Brain microvascular endothelial cell (primary cell): ENCODE measurements around the gene MTA3.

ENCODE experiments used
- DNase-seq: peaks from one replicate; pipeline ENCODE4 v3.0.0-alpha.2; 2020
- H3K27ac ChIP-seq: fragments of 250-450 bp; sonication (Bioruptor Pico); 2 replicates; pipeline ENCODE4 v1.5.1; 2020; ENCODE audit warnings: mild to moderate bottlenecking, moderate library complexity
- H3K27me3 ChIP-seq: fragments of 250-450 bp; sonication (Bioruptor Pico); replicated peaks from 2 replicates; pipeline ENCODE4 v1.5.1; 2020; ENCODE audit warnings: mild to moderate bottlenecking
- H3K36me3 ChIP-seq: fragments of 250-450 bp; sonication (Bioruptor Pico); replicated peaks from 2 replicates; pipeline ENCODE4 v1.5.1; 2020; ENCODE audit warnings: mild to moderate bottlenecking
- H3K4me3 ChIP-seq: 2 replicates; pipeline ENCODE4 v1.5.1; 2011; ENCODE audit warnings: low read depth, mild to moderate bottlenecking, control low read depth, low read length, moderate library complexity
- in situ Hi-C: cut with HindIII; loops from 2 replicates; pipeline ENCODE4 v1.10.0; 2017; ENCODE audit warnings: low sequenced_read_pairs, low pct_ligation_motif_present
- TF ChIP-seq, protein P1 (sequence below): IDR thresholded peaks from 2 replicates; pipeline ENCODE4 v1.5.1; 2011; ENCODE audit warnings: low read depth, mild to moderate bottlenecking, moderate library complexity, low read length, control low read depth, inconsistent platforms; ENCODE audit errors: missing control alignments

The MTA3 gene

DNA sequence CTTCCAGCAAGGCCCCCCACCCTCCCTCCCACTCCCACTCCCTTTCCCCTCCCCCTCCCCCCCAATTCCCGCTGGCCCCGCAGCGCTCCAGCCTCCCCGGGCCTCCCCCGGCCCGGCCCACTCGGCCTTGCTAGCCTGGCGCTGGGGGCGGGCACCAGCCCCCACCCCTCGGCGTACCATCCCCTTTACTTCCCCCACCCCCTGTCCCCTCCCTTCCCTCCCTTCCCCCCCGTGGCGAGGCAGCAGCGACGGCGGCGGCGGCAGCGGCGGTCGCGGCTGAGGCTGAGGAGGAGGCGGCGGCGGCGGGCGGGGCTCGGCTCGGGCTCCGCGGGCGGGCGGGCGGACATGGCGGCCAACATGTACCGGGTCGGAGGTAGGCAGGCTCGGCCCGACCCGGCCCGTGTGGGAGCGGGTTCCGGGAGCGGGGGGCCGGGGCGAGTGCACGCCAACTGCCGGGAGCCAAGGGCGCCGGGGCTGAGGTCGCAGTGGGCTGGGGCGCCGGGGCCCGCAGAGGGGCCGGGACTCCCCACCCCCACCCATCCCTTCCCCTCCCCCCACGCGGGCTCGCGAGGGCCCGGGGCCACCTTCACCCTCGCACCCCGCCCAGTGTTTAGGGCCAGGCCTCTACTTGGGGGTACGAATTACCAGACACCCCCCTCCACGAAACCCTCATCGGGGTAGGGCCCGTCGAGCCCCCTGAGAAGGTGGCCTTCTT lies at the start of gene MTA3:
Gene MTA3 (plus strand): TSS at position 232 of the 715 bp plus-strand sequence. CDS start 114 bp downstream, at position 346.
- TF ChIP-seq, protein P1, sequence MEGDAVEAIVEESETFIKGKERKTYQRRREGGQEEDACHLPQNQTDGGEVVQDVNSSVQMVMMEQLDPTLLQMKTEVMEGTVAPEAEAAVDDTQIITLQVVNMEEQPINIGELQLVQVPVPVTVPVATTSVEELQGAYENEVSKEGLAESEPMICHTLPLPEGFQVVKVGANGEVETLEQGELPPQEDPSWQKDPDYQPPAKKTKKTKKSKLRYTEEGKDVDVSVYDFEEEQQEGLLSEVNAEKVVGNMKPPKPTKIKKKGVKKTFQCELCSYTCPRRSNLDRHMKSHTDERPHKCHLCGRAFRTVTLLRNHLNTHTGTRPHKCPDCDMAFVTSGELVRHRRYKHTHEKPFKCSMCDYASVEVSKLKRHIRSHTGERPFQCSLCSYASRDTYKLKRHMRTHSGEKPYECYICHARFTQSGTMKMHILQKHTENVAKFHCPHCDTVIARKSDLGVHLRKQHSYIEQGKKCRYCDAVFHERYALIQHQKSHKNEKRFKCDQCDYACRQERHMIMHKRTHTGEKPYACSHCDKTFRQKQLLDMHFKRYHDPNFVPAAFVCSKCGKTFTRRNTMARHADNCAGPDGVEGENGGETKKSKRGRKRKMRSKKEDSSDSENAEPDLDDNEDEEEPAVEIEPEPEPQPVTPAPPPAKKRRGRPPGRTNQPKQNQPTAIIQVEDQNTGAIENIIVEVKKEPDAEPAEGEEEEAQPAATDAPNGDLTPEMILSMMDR, result no peak
- peak within 1 kb of the TSS; percentile 55 for H3K27ac ChIP-seq
- no peaks in the 10 kb centered on the region for H3K36me3 ChIP-seq
- DNase-seq, result peak; percentile 14
- no peaks in the 10 kb centered on the region for H3K27me3 ChIP-seq
- in situ Hi-C loops, result no loop called here
- peak within 1 kb of the TSS; percentile 82 for H3K4me3 ChIP-seq

DNA sequence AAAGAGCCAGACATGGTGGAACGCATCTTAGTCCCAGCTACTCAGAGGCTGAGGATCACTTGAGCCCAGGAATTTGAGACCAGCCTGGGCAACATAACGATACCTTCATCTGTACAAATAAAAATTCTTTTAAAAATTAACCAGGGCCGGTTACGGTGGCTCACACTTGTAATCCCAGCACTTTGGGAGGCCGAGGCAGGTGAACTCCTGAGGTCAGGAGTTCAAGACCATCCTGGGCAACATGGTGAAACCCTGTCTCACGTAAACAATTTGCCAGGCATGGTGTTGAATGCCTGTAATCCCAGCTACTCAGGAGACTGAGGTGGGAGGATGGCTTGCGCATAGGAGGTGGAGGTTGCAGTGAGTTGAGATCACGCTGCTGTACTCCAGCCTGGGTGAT lies 48.8 kb upstream of the MTA3 start:
- TF ChIP-seq, protein P1, result no peak
- no peak for DNase-seq
- Histone ChIP-seq H3K27ac (no peak overlapping the region), H3K36me3 (no peaks in the 10 kb centered on the region), H3K4me3 (no peak overlapping the region), H3K27me3 (no peaks in the 10 kb centered on the region)
- in situ Hi-C loops, result no loop called here

GRCh38 chr2:42522035-42522434 lies 46.4 kb upstream of the MTA3 start:
- no peaks in the 10 kb centered on the region for H3K36me3 ChIP-seq
- TF ChIP-seq, protein P1, result no peak
- DNase-seq, result no peak
- H3K4me3 ChIP-seq, result no peak overlapping the region
- H3K27me3 ChIP-seq, result no peaks in the 10 kb centered on the region
- in situ Hi-C loops, result no loop called here
- no peak overlapping the region for H3K27ac ChIP-seq

- TF ChIP-seq, protein P1, result no peak
- no peaks in the 10 kb centered on the region for H3K36me3 ChIP-seq
- no peak overlapping the region for H3K4me3 ChIP-seq
- no peak for DNase-seq
- no peak overlapping the region for H3K27ac ChIP-seq
- in situ Hi-C loops, result no loop called here
- no peaks in the 10 kb centered on the region for H3K27me3 ChIP-seq
Observed at GRCh38 chr2:42523341-42523740, 45.1 kb upstream of the MTA3 start.

DNA sequence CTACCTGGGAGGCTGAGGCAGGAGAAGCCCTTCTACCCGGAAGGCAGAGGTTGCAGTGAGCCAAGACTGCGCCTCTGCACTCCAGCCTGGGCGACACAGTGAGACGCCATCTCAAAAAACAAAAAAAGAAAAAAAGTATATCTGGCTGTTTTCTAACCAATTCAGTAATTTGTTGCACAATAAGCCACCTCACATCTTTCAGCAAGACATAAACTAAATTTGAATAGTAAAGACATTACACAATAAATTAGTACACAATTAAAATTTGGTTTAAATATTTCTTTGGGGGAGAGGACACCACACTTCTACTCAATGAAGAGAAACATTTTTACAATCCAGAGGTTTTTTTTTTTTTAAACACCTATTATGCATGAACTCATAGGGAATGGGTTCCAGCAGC lies 36.0 kb upstream of the MTA3 start:
- H3K27ac ChIP-seq, result no peak overlapping the region
- H3K36me3 ChIP-seq, result no peaks in the 10 kb centered on the region
- in situ Hi-C loops, result no loop called here
- DNase-seq, result no peak
- no peak overlapping the region for H3K4me3 ChIP-seq
- TF ChIP-seq, protein P1, result no peak
- H3K27me3 ChIP-seq, result no peaks in the 10 kb centered on the region

DNA sequence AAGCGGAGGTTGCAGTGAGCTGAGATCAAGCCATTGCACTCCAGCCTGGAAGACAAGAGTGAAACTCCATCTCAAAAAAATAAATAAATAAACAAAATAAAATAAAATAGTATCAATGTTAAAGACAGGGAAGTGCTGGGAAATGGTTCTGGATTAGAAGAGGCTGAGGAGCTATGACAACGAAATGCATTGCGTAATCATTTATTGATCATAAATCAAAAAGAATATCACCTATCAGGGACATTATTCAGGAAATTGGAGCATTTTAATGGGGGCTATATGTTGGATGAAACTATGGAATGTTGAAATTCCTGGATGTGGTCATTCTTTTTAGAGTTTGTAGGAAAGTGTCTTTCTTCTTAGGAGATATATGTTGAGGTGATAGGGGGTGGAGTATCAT lies 30.9 kb upstream of the MTA3 start:
- Histone ChIP-seq H3K36me3 (no peaks in the 10 kb centered on the region), H3K27ac (no peak overlapping the region), H3K27me3 (no peaks in the 10 kb centered on the region), H3K4me3 (no peak overlapping the region)
- in situ Hi-C loops, result no loop called here
- TF ChIP-seq, protein P1, result no peak
- DNase-seq, result no peak
